Embryonic facial prominence (tissue), 1 donor: Measurements from ENCODE around the gene SLCO2B1.

Experiments used
- DNase-seq: peaks from one replicate; pipeline ENCODE4 v3.0.0-alpha.2; 2016; ENCODE audit errors: extremely low spot score

Gene SLCO2B1

GRCh38 chr11:75246671-75247350, 95.9 kb downstream of the SLCO2B1 start:
- DNase-seq = no peak

- DNase-seq = no peak
Measured at GRCh38 chr11:75248924-75249256, 98.0 kb downstream of the SLCO2B1 start.

GRCh38 chr11:75249704-75250103, 98.8 kb downstream of the SLCO2B1 start:
- no peak for DNase-seq

GRCh38 chr11:75254326-75254725, 103.4 kb downstream of the SLCO2B1 start:
- DNase-seq = no peak
